GM11168 (cell line): ENCODE data around the gene STAT1.
"Not testable (repeated sequence)": the region's sequence is repeated elsewhere in the genome, so short reads cannot be mapped to it uniquely, and the experiment has no call there.

Experiments used
- in situ Hi-C: fragments of 300-500 bp; cut with MboI; formaldehyde crosslinking; loops from one replicate; pipeline ENCODE4 v1.12.0; 2022; ENCODE audit warnings: low sequenced_read_pairs; ENCODE audit not compliant: unreplicated experiment

Gene STAT1

GRCh38 chr2:190965580-190966222, 48.3 kb downstream of the STAT1 start:
- in situ Hi-C loops: no loop called here

GRCh38 chr2:190964170-190964795, 49.7 kb downstream of the STAT1 start:
- in situ Hi-C loops: no loop called here

DNA sequence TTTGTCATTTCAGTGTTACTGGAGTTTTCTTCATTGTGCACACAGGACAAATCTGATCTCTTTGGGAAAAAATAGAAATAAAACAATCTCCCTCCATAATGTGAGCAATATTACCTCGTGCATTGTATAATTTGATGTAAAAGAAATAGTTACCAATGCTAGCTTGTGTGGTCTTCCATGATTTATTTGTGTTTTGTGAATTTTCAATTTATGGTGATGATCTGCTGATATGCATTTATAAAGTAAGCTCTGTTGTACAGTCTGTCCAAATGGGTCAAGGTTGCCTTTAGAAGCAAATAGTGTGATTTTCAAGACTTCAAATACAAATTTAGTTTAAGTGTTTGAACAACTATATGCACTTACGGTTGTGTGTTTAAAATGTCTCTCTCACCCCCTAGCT, 50.9 kb downstream of the STAT1 start:
- in situ Hi-C loops: no loop called here

GRCh38 chr2:190961918-190962487, 52.0 kb downstream of the STAT1 start:
- in situ Hi-C loops: no loop called here

DNA sequence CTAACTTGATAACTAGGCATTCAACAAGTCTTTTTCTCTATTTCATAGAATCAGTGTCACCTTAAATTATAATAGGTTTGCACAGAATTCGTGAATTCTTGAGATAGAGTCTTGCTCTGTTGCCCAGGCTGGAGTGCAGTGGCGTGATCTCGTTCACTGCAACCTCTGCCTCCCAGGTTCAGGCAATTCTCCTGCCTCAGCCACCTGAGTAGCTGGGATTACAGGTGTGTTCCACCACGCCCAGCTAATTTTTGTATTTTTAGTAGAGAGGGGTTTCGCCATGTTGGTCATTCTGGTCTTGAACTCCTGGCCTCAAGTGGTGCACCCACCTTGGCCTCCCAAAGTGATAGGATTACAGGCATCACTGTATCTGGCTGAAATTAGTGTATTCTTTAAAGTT, 52.9 kb downstream of the STAT1 start:
- in situ Hi-C loops: not testable (repeated sequence)

DNA sequence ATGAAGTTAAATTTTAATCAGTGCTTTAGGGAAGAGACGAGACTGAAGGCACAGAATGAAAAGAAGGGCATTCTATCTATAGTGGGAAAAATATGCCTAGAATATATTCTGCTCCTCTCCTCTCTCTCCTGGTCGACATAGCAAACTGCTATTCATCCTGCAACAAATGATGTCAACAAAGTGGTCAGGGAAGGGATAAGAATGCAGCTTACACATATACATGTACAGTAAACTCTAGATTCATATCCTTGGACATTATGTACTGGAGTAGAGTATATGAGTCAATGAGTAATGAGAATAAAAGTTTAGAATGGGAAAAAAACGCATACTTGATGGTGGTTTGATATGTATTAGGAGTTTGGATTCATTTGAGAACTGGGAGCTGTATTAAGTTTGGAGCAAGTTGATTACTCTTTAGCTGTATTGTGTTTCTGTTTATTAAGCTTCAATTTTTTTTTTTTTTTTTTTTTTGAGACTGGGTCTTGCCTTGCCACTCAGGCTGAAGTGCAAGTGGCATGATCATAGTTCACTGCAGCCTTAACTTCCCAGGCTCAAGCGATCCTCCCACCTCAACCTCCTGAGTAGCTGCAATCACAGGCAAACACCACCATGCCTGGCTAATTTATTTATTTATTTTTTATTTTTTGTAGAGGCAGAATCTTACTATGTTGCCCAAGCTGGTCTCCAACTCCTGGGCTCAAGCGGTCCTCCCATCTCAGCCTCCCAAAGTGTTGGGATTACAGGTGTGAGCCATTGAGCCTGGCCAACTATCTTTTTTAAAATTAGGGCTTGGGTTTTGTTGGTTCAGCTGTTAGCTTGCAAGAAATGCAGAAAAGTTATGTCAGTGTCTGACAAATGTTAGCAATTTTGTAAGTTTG, 53.8 kb downstream of the STAT1 start:
- in situ Hi-C loops: no loop called here

DNA sequence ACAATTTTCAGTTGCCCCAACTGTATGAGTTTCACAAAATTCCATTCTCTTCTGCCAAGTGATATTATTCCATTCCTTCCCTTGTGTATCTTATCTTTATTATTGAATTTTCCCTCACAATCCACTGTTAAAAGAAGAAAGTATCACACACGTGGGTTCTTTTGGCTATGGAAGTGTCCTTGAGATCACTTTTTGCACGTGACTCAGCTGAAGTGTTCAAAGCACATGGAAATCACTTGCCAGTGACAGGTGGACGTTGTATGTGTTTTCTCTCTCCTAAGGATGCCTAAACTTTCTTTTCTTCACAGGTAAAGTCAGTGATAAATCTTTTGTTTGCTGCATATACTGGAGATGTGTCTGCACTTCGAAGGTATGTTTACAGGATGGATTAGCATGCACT, 60.7 kb downstream of the STAT1 start:
- in situ Hi-C loops: no loop called here

DNA sequence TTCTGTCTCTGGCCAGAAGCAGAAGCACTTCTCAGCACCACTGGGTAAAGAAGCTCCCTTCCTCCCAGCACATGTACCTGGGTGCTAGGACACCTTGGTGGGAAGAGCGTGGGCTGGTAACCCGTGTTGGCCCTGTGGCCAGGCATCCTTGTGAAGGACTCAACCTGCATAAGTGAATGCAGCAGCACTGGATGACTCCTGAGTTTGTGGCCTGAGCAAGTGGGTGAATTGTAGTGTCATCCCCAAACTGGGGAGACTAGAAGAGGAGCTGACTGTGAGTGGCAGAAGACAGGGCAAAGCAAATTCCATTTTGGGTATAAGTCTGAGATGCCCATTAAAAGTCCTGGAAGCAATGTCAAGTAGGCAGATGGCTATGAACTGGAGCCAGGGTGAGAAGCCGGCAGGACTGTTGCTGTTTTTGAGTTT, 63.4 kb downstream of the STAT1 start:
- in situ Hi-C loops: no loop called here

- in situ Hi-C loops: loop anchor here (5.0 kb wide), 1 partner anchor 96 kb away; no protein-coding TSS in a partner anchor
Observed at GRCh38 chr2:190948671-190949070, 65.3 kb downstream of the STAT1 start.

DNA sequence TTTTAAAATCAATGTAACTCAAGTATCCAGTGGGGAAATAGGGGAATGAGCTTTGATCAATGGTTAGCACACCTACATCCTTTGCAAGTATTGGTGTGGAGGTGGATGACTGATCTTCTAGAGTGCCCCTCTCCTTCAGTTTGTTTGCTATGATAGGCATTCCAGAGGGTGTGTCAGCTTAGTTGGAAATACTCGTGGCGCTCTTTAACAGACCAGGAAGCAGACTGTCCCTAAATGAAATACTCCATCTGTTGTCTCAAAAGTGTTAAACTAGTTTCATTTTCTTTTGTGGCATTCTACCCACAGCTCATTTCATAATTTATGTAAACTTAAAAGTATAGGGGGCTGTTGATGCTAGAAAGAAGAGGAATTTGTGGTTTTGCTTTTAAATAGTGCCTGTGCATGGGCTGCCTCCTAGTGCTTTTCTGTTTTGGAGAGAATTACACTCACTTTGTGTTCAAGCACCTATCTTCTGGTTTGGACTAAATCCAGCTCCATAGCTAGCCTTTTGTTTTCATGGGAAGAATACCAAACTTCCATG, 66.2 kb downstream of the STAT1 start:
- in situ Hi-C loops: loop anchor here (5.0 kb wide), 1 partner anchor 95 kb away; no protein-coding TSS in a partner anchor

- in situ Hi-C loops: loop anchor here (5.0 kb wide), 1 partner anchor 95 kb away; no protein-coding TSS in a partner anchor
Observed at GRCh38 chr2:190947141-190947540, 66.8 kb downstream of the STAT1 start.

GRCh38 chr2:190943706-190944105, 70.3 kb downstream of the STAT1 start:
- in situ Hi-C loops: no loop called here

DNA sequence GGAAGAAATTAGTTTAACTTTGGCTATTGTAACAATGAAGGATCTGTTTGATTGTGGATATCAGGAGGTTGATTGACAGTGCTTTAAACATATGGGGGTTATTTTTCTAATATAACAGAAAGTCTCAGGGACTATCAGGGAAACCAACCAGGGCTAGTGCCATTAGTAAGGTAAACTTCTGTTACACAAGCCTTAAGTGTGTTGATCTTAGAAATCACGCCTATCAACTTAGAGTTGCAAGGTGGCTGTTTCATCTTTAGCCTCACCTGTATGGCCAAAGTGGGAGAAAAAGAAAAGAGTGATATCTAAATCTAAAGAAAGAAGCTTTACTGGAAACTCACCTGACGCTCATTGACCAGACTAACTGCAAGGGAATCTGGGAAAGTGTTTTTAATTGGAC, 71.3 kb downstream of the STAT1 start:
- in situ Hi-C loops: no loop called here

DNA sequence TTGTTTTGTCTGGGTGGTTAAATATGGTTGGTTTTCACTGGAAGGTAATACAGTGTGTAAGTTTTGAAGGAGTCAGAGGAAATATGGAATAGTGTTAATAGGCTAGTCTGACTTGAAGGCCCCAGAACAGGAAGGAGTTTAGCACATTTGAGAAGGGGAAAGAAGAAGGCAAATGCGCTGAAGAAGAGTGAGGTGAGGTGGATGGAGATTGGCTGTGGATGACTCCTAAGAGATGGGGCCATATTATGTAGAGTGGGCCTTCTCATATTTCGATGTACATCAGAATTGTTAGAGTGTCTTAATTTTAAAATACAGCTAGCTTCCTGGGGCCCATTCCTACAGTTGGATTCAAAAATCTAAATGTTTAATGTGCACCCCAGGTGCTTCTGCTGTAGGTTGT, 72.4 kb downstream of the STAT1 start:
- in situ Hi-C loops: no loop called here

DNA sequence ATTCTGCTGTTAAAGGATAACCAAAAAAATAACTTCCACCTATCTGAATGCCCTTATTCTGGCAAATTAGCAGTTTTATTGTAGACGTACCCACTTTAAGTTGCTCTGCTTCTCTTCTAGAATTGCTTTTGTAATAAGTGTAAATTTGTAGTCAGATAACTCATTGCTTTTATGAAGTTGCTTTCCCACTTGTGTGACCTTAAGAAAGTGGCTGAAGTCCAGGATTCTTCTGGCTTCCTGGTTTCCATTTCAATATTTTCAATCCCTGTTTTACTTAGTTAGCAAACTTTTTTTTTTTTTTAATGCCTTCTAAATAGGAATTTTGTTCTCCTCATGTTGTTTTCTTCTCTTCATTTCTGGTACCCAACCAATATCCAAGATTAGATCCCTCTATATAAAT, 73.5 kb downstream of the STAT1 start:
- in situ Hi-C loops: no loop called here

DNA sequence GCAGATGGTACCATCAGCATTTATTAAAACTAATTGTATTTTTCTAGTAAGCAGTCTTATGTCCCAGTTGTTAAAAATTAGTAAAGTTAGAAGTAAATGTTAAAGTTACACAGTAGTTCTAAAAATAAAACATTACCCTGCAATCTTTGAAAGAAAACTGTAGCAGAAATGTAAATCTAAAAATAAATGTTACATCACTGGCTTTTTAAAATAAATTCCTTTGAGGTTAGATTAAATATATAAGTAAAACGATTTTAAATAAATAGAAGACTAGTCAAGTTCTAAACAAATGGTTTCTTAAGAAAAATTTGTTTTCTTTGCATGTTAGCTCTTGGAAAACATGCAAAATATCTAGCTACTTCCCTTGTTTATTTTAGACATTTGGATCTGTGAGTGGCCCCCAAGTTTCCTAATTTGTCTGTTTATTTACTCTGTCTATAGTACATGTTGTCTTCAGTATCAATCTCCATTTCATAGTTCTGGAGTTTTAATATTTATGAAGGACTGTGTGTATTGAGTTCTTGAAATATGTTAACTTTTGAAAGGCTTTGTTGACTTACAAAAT, 75.1 kb downstream of the STAT1 start:
- in situ Hi-C loops: no loop called here

DNA sequence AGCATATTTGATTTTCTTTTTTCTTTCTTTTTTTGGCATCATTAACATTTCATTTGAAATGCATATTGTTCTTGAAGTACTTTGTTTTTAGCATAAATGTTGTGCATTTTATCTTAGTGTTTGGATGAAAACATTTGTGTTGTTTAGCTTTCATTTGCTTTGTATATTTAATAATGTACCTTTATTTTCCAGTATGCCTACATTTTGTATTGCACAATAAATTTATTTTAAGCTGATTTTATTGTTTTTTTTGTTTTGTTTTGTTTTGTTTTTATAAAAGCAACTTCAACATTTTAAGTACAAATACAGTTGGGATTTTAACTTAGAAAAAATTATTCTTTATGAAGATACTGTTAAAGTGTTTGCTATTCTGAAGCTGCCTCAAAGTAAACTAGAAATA, 78.9 kb downstream of the STAT1 start:
- in situ Hi-C loops: no loop called here

GRCh38 chr2:190933361-190933760, 80.6 kb downstream of the STAT1 start:
- in situ Hi-C loops: no loop called here

GRCh38 chr2:190932514-190932913, 81.5 kb downstream of the STAT1 start:
- in situ Hi-C loops: no loop called here

- in situ Hi-C loops: no loop called here
Observed at GRCh38 chr2:190930411-190930810, 83.6 kb downstream of the STAT1 start.
